K562 treated with DMSO at 1 percent for 4 hours (cell line): ENCODE measurements around the gene SUSD3. TPM values are rescaled to one million over a fixed set of nuclear protein-coding genes. Genes with fewer than 3 reads are reported as not detected.

ENCODE experiments used
- total RNA-seq: library from RNA; unstranded; fragments of 300-600 nt; gene quantifications from 2 replicates; pipeline ENCODE4 v1.2.3, GENCODE V29; 2022; ENCODE audit not compliant: insufficient read depth

SUSD3 gene
- 27.8 and 32.1 TPM in 2 replicates for total RNA-seq

GRCh38 chr9:93058355-93059010 is at the start of gene SUSD3:
Gene SUSD3, plus strand, starts transcription at chr9:93058701. Its CDS starts 42 bp downstream, at chr9:93058743.

GRCh38 chr9:93096131-93096802 is 37.8 kb downstream of the SUSD3 start, which contains the start of gene CARD19:
Gene CARD19, plus strand, starts transcription at chr9:93096217. Its CDS starts 129 bp downstream, at chr9:93096346.

GRCh38 chr9:93134015-93134739 is 75.7 kb downstream of the SUSD3 start, which contains the start of gene NINJ1:
Gene NINJ1, minus strand, starts transcription at chr9:93134251. Its CDS starts 34 bp downstream, at chr9:93134217.

Other genes with a start within 250 kb of the SUSD3 start
- 0.49 and 0.54 TPM in 2 replicates for gene ZNF484, start 180.7 kb upstream of the SUSD3 start, total RNA-seq
- gene FGD3, start 111.2 kb upstream of the SUSD3 start, total RNA-seq, result 0.19 and 0.25 TPM in 2 replicates
- gene CARD19, start 37.5 kb downstream of the SUSD3 start, total RNA-seq, result 37.8 and 47.9 TPM in 2 replicates
- gene NINJ1, start 75.5 kb downstream of the SUSD3 start, total RNA-seq, result 29.0 and 33.6 TPM in 2 replicates
- 0.48 and 0.54 TPM in 2 replicates for gene WNK2, start 125.4 kb downstream of the SUSD3 start, total RNA-seq